GM21717 (cell line): ENCODE measurements around the gene KRT6C.
"Not testable (repeated sequence)": the region's sequence is repeated elsewhere in the genome, so short reads cannot be mapped to it uniquely, and the experiment has no call there.

ENCODE experiments used
- ATAC-seq: cut with Tn5 transposase; IDR thresholded peaks from one replicate; pipeline ENCODE4 v1.9.1; 2021; ENCODE audit warnings: mild to moderate bottlenecking, moderate library complexity; ENCODE audit not compliant: unreplicated experiment

KRT6C gene

GRCh38 chr12:52500574-52500973 lies 27.0 kb upstream of the KRT6C start:
- ATAC-seq = not testable (repeated sequence)

- no peak for ATAC-seq
These were observed 26.4 kb upstream of the KRT6C start for GRCh38 chr12:52499806-52500560.

- ATAC-seq = no peak
These were observed 25.3 kb upstream of the KRT6C start for GRCh38 chr12:52498946-52499345.

GRCh38 chr12:52497975-52498374 lies 24.4 kb upstream of the KRT6C start:
- ATAC-seq = no peak

GRCh38 chr12:52496590-52497071 lies 23.0 kb upstream of the KRT6C start:
- ATAC-seq = no peak

- no peak for ATAC-seq
These were observed 22.4 kb upstream of the KRT6C start for GRCh38 chr12:52496054-52496453.

- no peak for ATAC-seq
These were observed 21.8 kb upstream of the KRT6C start for GRCh38 chr12:52495389-52495788.

- no peak for ATAC-seq
These were observed 20.9 kb upstream of the KRT6C start for GRCh38 chr12:52494518-52494917.

GRCh38 chr12:52494100-52494499 lies 20.5 kb upstream of the KRT6C start:
- ATAC-seq = no peak

- no peak for ATAC-seq
These were observed 19.6 kb upstream of the KRT6C start, which contains the start of gene KRT6A for GRCh38 chr12:52493172-52493571. TSS of gene KRT6A (minus strand) at chr12:52493257. CDS start at chr12:52493188, 69 bp downstream.

GRCh38 chr12:52492405-52492804 lies 18.8 kb upstream of the KRT6C start:
- ATAC-seq = not testable (repeated sequence)

- ATAC-seq = not testable (repeated sequence)
These were observed 17.9 kb upstream of the KRT6C start for GRCh38 chr12:52491495-52491894.

- ATAC-seq = no peak
These were observed 15.1 kb upstream of the KRT6C start for GRCh38 chr12:52488736-52489135.

GRCh38 chr12:52487744-52488443 lies 14.3 kb upstream of the KRT6C start:
- not testable (repeated sequence) for ATAC-seq

- no peak for ATAC-seq
These were observed 13.6 kb upstream of the KRT6C start for GRCh38 chr12:52487211-52487610.

GRCh38 chr12:52486166-52487105 lies 12.8 kb upstream of the KRT6C start:
- no peak for ATAC-seq

- no peak for ATAC-seq
These were observed 6.5 kb upstream of the KRT6C start for GRCh38 chr12:52480073-52480472.

- no peak for ATAC-seq
These were observed 4.0 kb upstream of the KRT6C start for GRCh38 chr12:52477651-52478050.

GRCh38 chr12:52474212-52474611 lies 607 bp upstream of the KRT6C start:
- no peak for ATAC-seq

GRCh38 chr12:52469853-52470252 lies 3.8 kb downstream of the KRT6C start:
- ATAC-seq = no peak

GRCh38 chr12:52464897-52465296 lies 8.7 kb downstream of the KRT6C start:
- no peak for ATAC-seq
